ENCODE data around the gene MDGA2.

The MDGA2 gene

DNA sequence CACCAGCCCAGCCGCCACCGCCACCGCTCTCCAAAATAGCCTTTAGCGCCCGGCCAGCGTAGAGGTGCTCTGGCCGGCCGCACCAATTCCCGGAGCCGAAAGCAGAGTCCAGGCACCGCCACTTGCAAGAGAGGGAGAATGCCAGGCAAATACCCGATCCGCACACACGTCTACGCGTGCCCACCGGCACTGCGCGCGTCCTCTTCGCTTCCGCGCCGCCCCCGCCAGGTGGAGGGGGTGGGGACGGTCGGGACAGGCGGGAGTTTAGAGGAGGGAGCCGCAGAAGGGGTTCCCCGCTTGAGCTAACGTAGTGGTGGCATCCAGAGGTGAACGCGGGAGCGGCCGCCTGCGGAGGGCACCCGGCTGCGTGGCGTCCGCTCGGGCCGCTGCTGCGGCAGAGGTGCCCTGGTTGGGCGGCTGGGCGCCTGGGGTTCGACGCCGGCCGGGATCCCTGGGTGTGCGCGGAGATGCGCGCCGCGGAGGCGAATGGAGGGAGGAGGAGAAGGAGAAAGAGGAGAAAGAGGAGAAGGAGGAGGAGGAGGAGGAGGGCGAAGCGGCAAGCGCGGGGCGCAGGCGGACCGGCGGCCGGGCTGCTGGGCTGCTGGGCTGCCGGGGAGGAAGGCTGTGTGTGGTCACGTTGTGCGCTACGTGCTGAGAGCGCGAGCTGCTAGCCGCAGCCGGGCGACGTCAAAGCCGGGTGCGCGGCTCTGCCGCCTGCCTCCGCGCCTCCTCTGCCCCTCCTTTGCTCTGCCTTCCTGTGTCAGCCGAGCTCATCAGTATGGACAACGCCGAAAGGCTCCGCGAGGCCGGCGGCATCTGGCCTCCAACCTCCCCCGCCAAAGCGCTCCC, at the start of gene MDGA2:
MDGA2 (minus strand) TSS at position 140 of the 849 bp plus-strand sequence.
- peak; percentile 77 for DNase-seq (ENCODE audit: low read depth, low spot score)

DNA sequence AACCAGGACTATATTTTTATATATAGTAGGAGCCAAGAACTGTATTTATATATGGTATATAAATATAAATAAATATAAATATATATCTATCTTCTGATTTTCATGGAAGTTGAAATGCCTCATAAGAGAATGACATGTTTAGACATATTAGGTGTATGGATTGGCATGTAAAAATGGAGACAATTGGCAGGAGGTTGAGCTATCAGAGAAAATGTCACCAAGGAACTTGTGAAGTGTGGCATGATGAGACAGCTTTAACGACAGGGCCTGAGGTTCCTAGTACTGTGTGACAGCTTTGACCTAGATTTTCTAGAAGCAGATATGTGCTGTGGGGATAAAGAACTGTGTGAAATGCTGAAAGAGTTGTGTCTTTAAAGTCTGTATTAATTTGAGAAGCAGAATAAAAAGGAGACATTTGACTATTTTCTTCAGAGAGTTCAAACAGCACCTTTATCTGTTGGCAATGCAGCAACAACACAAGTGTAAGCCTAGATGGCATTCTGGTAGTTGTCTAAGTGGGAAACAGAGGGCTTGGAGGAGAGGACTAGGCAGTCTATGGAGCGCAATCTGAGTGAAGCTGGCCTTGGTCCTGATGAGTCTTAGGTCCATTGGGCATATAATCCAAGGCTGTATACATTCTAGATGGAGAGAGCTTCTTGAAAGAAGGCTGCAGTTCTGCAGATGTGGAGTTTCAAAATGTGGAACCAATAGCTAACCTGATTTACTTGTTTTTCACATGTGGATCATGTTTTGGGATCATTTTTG, 47.7 kb upstream of the MDGA2 start:
- no peak for DNase-seq (ENCODE audit: low read depth, low spot score)

DNA sequence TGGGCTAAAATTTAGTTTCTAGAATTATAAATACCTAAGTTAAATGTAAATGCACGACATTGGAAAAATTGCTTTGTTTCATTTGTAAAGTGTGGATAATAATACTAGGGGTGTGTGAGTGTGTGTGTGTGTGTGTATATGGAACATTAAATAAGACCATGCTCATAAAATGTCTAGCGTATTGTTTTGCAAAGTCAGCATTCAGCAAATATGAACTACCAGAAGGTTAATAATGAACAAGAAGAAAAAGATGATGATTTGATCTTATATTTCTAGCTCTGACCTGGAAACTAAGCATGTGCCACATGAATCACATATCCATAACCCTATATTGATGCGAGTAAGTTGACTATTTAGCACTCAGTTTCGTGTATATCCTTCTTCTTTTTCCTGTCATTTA, 44.9 kb upstream of the MDGA2 start:
- no peak for DNase-seq (ENCODE audit: low read depth, low spot score)

DNA sequence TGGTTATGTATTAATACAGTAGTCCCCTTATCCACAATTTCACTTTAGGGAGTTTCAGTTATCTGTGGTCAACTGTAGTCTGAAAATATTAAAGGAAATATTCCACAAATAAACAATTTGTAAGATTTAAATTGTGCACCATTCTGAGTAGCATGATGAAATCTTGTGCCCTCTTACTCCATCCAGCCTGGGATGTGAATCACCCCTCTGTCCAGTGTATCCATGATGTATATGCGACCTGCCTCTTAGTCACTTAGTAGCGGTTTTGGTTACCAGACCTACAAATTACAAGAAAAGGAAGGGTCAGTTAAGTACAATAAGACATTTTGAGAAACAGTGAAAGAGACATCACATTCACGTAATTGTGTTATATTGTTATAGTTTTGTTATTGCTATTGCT, 39.9 kb upstream of the MDGA2 start:
- no peak for DNase-seq (ENCODE audit: low read depth, low spot score)

DNA sequence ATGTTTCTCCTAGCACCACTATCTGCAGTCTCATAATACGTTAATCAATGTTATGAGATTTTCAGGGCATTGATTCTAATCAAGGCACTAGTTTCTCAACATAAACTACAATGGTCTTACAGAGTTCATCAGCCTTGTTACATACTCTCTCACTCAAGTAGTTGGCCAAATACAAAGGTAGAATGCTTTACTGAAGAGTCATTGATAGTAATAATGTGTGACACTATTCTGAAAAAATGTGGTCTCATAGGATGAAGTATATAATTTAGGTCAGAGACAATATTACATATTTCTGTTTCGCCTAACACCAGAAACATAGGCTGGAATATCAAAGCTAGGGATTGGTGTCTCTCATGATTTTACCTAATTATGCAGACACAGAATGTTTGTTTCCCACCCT, 35.2 kb upstream of the MDGA2 start:
- DNase-seq (ENCODE audit: low read depth, low spot score) = no peak

DNA sequence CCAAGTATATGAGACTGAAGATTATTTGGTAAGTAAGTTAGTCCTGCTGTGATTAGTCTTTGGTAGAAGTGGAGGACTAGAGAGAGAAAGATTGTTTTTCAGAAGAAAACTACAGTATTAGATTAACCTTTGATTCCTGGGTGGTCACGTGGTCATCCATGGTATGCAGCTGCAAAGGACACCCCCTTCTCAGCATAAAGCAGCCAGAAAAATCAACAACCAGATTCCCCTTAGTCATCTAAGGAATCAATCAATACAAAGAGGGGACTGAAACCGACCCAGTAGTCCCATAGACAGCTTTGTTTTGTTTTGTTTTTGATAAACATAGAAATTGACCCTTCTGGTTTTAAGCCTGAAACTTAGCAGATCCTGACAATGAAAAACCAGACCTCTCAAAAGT, 30.3 kb upstream of the MDGA2 start:
- DNase-seq (ENCODE audit: low read depth, low spot score) = no peak

DNA sequence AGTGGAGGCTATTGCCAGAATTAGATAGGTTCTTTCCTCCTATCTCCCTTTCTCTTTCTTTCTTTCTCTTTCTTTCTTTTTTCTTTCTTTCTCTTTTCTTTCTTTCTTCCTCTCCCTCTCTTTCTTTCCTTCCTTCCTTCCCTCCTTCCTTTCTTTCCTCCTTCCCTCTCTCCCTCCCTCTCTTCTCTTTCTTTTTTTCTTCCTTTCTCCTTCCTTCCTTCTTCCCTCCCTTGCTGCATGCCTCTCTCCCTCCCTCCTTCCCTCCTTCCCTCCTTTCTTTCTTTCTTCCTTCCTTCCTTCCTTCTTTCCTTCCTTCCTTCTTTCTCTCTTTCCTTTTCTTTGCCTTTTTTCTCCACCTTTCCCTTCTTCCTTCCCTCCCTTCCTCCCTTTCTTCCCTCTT, 16.4 kb upstream of the MDGA2 start:
- DNase-seq (ENCODE audit: low read depth, low spot score) = no peak

DNA sequence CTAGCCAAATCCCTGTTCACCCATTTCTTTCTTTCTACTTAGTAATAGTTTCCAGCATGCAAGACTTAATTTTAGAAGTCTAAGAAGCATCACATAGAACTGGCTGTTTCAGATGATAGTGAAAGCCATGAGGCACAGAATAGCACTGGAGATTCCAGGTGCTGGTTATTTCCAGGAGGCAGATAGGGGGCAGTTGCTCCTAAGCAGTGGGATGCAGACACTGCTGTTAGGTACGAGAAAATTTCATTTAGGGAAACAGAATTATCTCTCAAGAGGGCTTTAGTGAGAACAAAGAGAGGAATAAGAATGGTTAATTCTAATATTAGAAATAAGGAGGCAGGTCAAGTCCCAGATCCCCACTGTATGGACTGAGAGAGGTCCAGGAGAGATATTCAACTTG, 3.6 kb upstream of the MDGA2 start:
- DNase-seq (ENCODE audit: low read depth, low spot score) = no peak

DNA sequence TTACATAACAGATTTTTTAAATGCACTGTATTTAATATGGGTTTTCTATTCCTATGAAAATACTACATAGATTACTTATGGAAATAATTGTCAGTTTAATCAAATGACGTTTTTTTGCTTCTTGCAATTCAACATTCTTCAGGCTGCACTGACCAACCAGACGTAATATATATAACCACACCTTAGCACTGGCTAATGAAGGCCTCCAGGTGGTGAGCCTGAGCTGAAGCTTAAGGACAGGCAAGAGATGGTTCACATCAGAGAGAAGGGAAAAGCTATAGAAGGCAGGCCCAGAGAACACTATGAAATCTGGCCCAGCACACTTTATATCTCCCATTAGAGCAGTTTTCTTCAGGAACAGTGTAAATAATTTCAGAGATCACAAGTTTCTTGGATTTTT, 2.8 kb upstream of the MDGA2 start:
- DNase-seq (ENCODE audit: low read depth, low spot score) = no peak

DNA sequence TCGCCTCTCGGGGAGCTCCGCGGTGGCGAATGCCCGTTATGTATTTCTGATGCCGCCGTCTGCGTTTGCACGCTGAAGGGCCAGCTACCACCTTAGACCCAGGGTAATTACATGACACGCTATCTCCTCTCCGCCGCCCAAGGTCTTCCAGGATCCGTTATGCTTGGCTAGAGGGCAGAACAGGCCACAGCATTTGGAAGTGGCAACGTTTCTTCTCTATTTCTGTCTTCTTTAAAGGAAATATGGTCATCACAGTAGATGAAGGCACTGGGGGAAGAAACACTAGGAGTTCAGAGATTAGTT, 861 bp upstream of the MDGA2 start:
- no peak for DNase-seq (ENCODE audit: low read depth, low spot score)

DNA sequence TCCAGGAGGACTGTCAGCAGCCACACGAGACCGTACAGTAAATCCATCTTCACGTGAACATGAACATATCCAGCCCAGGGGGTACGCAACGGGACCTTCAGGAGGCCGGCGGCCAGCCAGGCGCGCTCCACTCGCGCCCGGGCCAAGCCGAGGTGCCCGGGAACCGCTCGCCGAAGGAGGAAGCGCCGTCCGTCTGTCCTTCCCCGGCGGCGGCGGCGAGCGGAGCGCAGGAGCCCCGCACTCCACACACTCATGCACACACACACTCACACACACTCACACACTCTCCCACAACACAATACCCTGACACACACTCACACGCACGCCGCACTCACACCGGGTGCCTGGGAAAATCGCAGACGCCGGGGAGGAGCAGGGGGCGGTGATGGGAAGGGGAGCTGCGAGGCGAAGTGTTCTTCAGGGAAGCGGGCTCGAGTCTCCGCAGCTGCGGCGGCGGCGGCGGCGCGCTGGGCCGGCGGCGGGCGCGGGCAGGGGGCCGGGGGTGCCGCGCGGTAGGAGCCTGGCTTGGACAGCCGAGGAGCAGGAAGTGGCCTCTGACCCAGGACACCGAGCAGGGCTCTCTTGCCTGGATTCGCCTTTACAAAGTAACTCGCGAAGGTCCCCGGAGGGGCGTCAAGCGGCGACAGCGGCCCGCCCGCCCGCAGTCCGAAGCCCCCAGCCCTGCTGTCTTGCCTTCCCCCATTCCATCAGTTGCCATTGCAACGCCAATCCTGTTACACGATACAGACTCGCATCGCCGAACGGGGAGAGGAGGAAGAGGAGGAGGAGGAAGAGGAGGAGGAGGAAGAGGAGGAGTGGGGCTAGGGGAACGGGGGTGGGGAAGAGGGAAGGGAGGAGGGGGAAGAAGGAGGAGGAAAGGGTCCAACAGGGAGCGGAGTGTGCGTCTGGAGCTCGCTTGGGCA, 601 bp downstream of the MDGA2 start:
- DNase-seq (ENCODE audit: low read depth, low spot score) = peak; percentile 33

DNA sequence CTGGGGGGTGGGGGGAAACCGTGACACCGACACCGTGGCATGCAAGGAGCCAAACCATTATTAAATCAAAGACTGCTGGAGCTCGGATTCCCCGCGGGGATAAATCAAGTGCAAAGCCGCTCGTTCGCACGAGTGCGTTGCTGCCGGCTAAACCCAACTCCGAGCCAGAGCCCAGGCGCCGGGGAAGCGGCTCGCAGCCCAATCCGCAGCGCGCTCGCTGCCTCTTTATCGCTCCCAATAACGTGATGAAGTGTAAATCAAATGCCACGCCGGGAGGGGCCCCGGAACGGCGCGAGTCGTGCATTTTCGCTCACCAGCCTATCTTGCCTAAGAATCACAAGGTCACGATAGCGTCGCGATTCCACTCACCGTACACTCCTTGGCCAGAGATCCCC, 1.3 kb downstream of the MDGA2 start:
- no peak for DNase-seq (ENCODE audit: low read depth, low spot score)

DNA sequence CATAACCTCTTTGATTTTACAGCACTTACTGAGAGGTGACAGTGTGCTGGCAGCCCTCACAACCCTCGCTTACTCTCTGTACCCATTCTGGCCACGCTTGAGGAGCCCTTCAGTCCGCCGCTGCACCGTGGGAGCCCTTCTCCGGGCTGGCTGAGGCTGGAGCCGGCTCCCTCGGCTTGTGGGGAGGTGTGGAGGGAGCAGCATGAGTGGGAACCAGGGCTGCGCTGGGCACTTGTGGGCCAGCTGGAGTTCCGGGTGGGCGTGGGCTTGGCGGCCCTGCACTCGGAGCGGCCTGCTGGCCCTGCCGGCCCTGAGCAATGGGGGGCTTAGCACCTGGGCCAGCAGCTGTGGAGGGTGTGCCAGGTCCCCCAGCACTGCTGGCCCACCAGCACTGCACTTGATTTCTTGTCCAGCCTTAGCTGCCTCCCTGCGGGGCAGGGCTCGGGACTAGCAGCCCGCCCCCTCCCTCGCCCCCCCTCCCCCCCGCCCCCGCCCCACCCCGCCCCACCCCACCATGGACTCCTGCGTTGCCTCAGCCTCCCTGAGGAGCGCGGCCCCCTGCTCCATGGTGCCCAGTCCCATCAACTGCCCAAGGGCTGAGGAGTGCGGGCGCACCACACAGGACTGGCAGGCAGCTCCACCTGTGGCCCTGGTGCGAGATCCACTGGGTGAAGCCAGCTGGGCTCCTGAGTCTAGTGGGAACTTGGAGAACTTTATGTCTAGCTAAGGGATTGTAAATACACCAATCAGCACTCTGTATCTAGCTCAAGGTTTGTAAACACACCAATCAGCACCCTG, 9.9 kb downstream of the MDGA2 start:
- no peak for DNase-seq (ENCODE audit: low read depth, low spot score)

DNA sequence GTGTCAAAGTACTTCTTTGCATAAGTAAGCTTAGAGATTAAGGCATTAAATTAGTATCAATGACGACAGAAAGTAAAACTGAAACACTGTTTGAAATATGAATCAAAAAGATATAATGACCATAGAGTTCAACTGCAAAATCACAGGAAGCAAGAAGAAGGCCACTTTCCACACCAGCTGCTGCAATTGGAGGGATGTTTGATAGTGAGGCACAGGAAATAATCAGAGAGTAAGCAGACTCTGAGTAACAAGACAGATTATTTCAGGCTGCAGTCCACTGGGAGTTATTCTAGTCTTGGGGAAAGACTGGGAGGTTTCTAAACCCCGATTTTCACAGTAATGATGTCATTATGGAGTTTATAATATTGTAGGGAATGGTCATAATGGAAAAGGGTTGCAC, 12.9 kb downstream of the MDGA2 start:
- no peak for DNase-seq (ENCODE audit: low read depth, low spot score)

DNA sequence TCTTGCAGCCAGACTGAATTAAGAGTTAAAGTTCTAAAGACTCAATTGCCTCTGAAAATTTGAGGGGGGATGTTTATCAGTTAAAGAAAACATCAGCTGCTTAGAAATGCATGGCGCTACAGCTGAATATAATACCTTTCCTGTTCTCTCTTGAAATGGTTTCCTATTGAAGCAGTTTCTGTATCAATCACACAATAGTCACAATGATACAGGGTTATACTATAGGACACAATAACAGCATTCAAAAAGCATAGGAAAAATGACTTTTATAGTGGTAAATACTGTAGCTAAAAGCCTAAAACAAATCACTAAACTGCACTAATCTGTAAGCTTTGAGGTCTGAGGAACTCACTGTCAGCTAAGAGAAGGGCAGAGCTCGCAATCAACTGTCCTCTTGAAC, 15.2 kb downstream of the MDGA2 start:
- DNase-seq (ENCODE audit: low read depth, low spot score) = no peak

DNA sequence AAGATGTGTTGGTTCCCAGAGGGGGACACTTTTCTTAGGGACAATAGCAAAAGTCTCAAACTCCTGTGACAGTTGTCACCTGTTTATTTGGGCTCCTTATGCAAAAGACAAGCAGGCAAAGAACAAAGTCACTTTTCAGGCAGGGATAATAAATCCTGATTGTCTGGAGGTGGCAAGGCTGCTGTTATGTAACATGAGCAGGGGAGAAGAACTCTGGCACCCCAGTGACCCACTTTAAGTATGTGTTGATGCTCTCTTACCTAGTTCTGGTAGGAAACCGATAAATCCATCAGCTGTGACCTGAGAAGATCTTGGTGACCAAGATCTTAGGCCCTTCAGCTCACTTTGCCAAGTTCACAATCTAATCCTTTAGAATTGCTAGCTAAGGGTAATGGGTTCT, 17.4 kb downstream of the MDGA2 start:
- no peak for DNase-seq (ENCODE audit: low read depth, low spot score)

DNA sequence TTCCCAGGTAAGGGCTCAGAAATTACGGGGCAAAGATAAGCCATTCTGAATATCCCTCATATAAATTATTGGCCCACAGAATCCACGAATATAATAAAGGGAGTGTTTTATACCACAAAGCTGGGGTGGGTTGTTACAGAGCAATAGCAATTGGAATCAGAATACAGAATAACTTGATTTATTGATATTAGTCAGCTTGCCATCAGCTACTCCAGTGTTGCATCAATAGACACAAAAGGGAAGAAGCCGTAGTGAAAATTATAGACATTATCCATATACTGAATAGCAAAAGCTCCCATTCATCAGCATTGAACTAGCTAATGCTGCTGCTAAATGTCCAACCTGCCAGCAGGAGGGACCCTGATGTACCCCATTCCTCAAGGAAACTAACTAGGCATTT, 18.3 kb downstream of the MDGA2 start:
- DNase-seq (ENCODE audit: low read depth, low spot score) = no peak

DNA sequence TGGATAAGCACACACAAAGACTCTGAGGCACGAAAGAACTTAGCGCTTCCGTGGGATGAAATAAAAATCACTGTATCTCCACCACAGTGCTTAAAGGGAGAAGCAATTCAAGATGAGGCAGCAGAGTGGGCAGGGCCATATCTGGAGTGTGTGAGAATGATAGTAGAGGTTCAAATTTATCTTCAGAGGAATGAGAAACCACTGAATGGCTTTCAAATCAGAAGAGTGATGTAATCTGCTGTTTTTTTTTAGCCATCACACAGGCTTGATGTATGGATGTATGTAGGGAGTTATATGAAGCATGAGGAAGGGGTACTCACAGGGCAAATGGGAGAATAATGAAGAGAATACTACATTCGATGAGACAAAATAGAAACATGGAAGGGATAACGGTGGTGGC, 24.1 kb downstream of the MDGA2 start:
- no peak for DNase-seq (ENCODE audit: low read depth, low spot score)

DNA sequence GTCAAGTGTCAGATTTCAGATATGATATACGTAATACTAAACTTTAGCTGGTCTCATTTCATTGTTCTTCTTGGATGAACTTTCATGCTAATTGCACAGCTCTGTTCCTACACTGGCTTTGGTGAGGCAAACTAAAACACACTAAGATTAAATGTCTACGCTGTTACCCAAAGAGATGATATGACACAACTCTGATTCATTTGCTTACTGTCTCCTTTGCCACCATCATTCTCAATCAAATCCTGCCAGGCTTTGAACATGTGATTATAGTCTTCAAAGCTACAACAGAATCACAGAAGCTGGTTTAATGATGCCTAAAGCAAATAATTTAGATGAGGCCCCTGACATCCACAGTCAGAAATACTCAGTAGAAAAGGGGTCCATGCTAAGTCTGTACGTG, 37.7 kb downstream of the MDGA2 start:
- DNase-seq (ENCODE audit: low read depth, low spot score) = no peak

DNA sequence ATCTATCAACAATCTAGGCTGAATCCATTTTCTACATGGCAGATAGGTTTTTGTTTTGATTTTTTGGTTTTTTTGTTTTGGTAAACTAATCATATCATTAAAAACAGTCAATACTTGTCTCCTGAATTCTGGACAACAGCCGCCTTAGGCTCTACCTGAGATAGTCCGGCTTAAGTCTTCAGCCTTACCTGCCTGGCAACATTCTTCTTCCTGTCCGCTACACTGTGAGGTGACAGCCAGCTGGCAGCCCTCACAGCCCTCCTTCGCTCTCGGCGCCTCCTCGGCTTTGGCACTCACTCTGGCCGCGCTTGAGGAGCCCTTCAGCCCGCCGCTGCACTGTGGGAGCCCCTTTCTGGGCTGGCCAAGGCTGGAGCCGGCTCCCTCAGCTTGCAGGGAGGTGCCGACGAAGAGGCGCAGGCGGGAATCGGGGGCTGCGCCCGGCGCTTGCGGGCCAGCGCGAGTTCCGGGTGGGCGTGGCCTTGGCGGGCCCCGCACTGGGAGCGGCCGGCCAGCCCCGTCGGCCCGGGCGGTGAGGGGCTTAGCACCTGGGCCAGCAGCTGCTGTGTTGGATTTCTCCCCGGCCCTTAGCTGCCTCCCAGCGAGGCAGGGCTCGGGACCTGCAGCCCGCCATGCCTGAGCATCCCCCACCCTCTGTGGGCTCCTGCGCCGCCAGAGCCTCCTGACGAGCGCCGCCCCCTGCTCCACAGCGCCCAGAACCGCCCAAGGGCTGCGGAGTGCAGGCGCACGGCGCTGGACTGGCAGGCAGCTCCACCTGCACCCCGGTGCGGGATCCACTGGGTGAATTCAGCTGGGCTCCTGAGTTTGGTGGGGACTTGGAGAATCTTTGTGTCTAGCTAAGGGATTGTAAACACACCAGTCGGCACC, 49.0 kb downstream of the MDGA2 start:
- peak; percentile 83 for DNase-seq (ENCODE audit: low read depth, low spot score)
